Stomach smooth muscle (tissue), 2 donors: ENCODE results near the gene ELF4.
A peak's percentile ranks its signal among the peaks of the same experiment; 100 is the strongest.

Source experiments
- H3K27ac ChIP-seq: one replicate; pipeline ENCODE4 v1.7.0; 2013; ENCODE audit warnings: mild to moderate bottlenecking, low read length, inconsistent platforms
- H3K27me3 ChIP-seq, 2 donors: one replicate each; pipeline ENCODE4 v1.7.0; 2013; ENCODE audit warnings: low read length in 2 of 2; ENCODE audit not compliant: insufficient read depth in 2 of 2, control insufficient read depth in 1 of 2
- H3K36me3 ChIP-seq, 2 donors: one replicate each; pipeline ENCODE4 v1.7.0; 2013; ENCODE audit warnings: low read length in 2 of 2; ENCODE audit not compliant: control insufficient read depth in 2 of 2, insufficient read depth in 2 of 2
- H3K4me1 ChIP-seq: one replicate; pipeline ENCODE4 v1.7.0; 2013; ENCODE audit warnings: low read length; ENCODE audit not compliant: control insufficient read depth, insufficient read depth
- H3K4me3 ChIP-seq, 2 donors: one replicate each; pipeline ENCODE4 v1.7.0; 2013; ENCODE audit warnings: low read length in 2 of 2
- H3K9ac ChIP-seq, 2 donors: one replicate each; pipeline ENCODE4 v1.7.0; 2013; ENCODE audit warnings: low read length in 2 of 2, mild to moderate bottlenecking in 1 of 2
- H3K9me3 ChIP-seq, 2 donors: one replicate each; pipeline ENCODE4 v1.7.0; 2013; ENCODE audit warnings: low read length in 2 of 2; ENCODE audit not compliant: control insufficient read depth in 2 of 2
- donor health status: healthy.
- donor health status: Pancreatic carcinoma.

The ELF4 gene

GRCh38 chrX:130130990-130131389 is 20.7 kb upstream of the ELF4 start:
- Histone ChIP-seq H3K27me3 (peaks cover 0 to 2% of the 10 kb centered on the region in 2 donors), H3K9ac (no peak overlapping the region), H3K4me1 (peaks cover under 1% of the 10 kb centered on the region), H3K36me3 (peaks cover 9 to 21% of the 10 kb centered on the region in 2 donors), H3K9me3 (no peaks in the 10 kb centered on the region), H3K27ac (no peak overlapping the region), H3K4me3 (no peak overlapping the region)

DNA sequence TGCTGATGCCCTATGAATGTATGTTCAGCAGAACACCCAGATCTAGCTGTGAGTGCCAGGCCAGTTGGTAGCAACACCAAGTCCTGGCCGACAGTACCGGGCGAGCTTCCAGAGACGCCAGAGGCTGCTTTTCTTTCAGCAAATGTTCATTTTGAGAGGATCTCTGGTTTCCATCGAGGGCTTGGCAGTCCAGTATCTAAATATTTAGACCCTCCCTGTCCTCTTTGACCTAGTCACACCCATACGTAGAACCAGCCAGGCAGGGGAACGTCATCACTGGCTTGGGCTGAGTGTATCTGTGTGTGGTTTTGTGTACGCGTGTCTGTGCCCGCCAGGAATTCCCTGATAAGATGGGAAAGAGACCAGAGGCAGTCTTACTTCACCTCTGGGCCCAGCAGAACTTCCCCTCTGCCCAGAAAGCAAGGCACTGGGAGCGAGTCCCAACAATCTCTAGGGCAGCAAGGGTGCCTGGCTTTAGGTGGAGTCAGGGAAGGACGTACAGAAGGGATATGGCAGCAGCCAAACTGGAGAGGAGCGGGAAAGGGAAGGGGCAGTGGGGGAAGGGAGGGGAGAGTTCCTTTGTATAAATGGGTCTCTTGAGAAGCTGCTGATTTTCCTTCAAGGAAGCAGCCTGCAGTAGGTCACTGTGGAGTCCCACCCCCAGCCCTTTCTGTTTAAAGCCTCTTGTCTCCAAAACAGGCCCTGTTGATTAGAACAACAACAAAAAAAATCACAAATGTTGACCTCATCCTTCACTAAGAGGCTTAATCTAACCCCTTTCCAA is 15.0 kb upstream of the ELF4 start:
- Histone ChIP-seq H3K27me3 (peaks cover 0 to 8% of the 10 kb centered on the region in 2 donors), H3K9ac (peak overlapping the region; percentile 15 to 21), H3K4me3 (peak overlapping the region in 1 of 2 donors; percentile 3), H3K9me3 (no peaks in the 10 kb centered on the region), H3K36me3 (peaks cover 5 to 14% of the 10 kb centered on the region in 2 donors), H3K27ac (peak overlapping the region; percentile 79), H3K4me1 (peaks cover 15% of the 10 kb centered on the region)

DNA sequence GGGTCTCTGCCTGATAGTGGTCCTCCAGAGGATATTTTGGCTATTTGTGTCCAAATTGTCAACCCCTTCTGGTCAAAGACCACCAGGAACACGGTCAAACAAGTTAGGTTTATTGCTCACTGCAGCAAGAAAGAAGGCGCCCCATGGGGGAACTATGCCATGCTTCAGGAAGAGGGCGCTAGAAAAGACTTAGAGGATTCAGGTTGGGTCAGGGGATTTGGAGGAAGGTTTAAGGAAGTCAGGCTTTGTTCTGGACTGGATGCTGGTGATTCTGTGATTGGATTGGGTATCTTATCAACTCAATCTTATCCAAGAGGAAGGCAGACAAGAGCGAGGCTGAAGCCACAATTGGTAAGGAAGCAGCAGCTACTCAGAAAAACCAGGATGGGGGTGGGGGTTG is 14.3 kb upstream of the ELF4 start:
- H3K9ac ChIP-seq = no peak overlapping the region
- H3K4me3 ChIP-seq = no peak overlapping the region
- peaks cover 18% of the 10 kb centered on the region for H3K4me1 ChIP-seq
- H3K27me3 ChIP-seq = peaks cover 0 to 8% of the 10 kb centered on the region in 2 donors
- peaks cover 5 to 12% of the 10 kb centered on the region in 2 donors for H3K36me3 ChIP-seq
- H3K9me3 ChIP-seq = no peaks in the 10 kb centered on the region
- H3K27ac ChIP-seq = peak overlapping the region; percentile 79

DNA sequence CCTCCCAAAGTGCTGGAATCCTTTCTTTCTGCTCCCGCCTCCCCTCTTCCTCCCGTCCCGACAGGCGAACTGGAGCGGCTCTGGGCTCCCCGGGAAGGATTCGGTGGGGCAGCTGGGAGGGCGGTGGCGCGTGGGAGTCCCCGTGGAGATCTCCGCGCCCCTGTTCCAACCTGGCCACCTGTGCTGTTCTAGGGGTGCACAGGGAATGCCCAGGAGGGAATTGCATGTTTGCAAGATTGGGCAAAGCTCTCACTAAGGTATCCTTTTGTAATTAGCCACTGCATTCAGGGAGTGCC is 11.2 kb upstream of the ELF4 start:
- H3K4me3 ChIP-seq = peak overlapping the region in 1 of 2 donors; percentile 66
- peaks cover 27% of the 10 kb centered on the region for H3K4me1 ChIP-seq
- H3K9ac ChIP-seq = no peak overlapping the region
- H3K27me3 ChIP-seq = peaks cover 0 to 10% of the 10 kb centered on the region in 2 donors
- H3K27ac ChIP-seq = no peak overlapping the region
- no peaks in the 10 kb centered on the region for H3K9me3 ChIP-seq
- H3K36me3 ChIP-seq = no peaks in the 10 kb centered on the region

DNA sequence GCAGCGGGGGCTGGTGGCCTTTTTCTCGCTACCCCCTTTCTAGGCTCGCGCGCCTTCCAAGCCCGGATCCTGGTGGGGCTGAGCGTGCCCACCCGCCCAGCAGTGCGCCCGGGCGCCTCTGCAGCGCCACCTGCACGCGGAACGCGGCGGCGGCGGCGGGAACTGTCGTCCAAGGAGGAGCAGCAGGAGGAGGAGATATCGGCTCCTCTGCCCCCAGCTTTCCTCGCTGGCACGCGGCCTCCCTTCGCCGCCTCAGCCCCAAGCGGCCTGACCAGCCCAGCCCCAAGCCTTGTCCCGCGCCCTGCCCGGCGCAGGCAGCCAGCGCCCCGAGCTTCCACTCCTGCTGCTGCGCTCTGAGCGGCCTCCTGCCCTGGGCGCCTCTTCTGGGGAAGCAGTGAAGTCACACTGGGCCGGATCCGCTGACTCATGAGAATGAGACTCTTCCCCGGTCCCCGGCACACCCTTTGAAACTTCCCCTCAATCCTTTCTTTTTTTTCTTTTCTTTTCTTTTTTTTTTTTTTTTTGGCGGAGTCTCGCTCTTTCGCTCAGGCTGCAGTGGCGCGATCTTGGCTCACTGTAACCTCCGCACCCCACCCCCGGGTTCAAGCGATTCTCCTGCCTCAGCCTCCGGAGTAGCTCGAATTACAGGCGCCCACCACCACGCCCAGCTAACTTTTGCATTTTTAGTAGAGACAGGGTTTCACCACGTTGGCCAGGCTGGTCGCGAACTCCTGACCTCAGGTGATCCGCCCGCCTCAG is 10.6 kb upstream of the ELF4 start:
- H3K9me3 ChIP-seq = no peaks in the 10 kb centered on the region
- H3K27me3 ChIP-seq = peaks cover 0 to 10% of the 10 kb centered on the region in 2 donors
- H3K36me3 ChIP-seq = no peaks in the 10 kb centered on the region
- H3K4me1 ChIP-seq = peaks cover 26% of the 10 kb centered on the region
- H3K4me3 ChIP-seq = peak overlapping the region; percentile 40 to 66
- peak overlapping the region; percentile 37 for H3K27ac ChIP-seq
- H3K9ac ChIP-seq = peak overlapping the region; percentile 15 to 29

- peak overlapping the region; percentile 37 for H3K27ac ChIP-seq
- H3K27me3 ChIP-seq = peaks cover 0 to 10% of the 10 kb centered on the region in 2 donors
- H3K36me3 ChIP-seq = no peaks in the 10 kb centered on the region
- H3K4me3 ChIP-seq = peak overlapping the region; percentile 40 to 66
- H3K4me1 ChIP-seq = peaks cover 20% of the 10 kb centered on the region
- H3K9me3 ChIP-seq = no peaks in the 10 kb centered on the region
- no peak overlapping the region for H3K9ac ChIP-seq
These were observed 10.0 kb upstream of the ELF4 start for GRCh38 chrX:130120321-130120731.

DNA sequence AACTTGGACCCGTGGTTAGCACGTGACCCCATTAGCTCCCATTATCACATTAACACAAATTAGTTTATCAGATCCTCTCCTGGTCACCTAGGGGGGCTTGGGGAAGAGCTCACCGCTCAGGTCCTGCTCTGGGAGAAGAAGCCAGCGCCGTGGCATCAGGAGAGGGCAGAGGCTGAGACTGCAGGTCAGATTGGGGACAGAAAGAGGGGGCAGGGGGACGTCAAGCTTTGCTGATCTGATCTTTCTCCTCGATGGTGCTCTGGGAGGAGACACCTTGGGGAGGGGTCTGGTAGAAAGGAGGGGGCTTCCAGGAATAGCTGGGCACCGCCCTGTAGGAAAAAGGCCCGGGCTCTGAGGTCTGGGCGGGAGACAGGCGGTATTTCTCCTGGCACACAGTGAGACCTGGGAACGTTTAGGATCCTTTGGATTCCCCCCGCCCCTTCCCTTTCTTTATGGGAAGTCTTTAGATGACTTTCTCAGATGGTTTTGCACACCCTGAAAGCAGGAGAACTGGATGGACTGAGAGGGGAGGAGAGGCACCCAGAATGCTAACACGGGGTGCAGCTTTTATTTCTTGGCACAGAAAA is 9.1 kb upstream of the ELF4 start:
- no peak overlapping the region for H3K4me3 ChIP-seq

DNA sequence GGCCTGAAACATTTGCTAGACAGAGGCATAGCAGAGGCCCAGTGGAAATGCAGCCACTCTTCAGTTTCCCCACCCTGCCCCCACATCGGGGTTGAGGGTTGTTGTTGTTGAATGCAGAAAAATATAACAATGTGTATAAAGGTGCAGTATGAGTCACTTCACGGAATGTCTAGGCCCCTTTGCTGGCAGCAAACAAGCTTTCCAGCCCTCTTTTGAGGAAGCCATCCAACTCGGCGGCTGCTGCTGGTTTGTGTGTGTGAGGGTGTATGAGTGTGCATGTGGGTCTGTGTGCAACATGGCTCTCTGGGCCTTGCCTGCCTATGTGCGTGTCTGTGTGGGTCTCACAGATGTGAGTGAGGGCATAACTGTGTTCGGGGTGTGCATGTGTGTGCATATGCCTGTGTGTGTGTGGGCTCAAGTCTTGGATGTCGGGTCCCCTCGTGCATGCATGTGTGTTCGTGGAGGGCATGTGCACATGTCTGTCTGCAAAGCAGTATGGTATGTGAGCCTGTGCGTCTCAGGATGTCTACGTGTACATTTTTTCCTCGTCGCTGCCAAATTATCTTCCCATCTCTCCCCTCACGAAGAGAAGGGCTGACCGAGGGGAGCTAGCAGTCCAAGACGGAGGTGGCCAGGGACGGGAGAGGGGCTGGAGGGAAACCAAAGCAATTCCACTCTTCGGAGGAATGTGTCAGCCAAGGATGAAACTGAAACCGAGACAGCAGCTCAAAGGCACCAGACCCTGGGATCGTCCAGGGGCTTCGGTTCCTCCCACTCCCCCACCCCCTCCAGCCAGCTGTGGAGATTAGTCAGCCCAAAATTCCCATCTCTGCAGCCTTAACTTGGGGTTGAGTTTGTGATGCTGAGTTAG is 8.4 kb upstream of the ELF4 start:
- H3K27me3 ChIP-seq = peaks cover 0 to 10% of the 10 kb centered on the region in 2 donors
- H3K36me3 ChIP-seq = no peaks in the 10 kb centered on the region
- H3K27ac ChIP-seq = peak overlapping the region; percentile 11
- H3K9ac ChIP-seq = no peak overlapping the region
- no peak overlapping the region for H3K4me3 ChIP-seq
- H3K4me1 ChIP-seq = peaks cover 17% of the 10 kb centered on the region
- H3K9me3 ChIP-seq = no peaks in the 10 kb centered on the region

More for the DNA sequence above, 9.1 kb upstream of the ELF4 start:
- Histone ChIP-seq H3K36me3 (no peaks in the 10 kb centered on the region), H3K4me1 (peaks cover 17% of the 10 kb centered on the region), H3K9me3 (no peaks in the 10 kb centered on the region), H3K27me3 (peaks cover 0 to 10% of the 10 kb centered on the region in 2 donors), H3K9ac (no peak overlapping the region), H3K27ac (peak overlapping the region; percentile 18)

DNA sequence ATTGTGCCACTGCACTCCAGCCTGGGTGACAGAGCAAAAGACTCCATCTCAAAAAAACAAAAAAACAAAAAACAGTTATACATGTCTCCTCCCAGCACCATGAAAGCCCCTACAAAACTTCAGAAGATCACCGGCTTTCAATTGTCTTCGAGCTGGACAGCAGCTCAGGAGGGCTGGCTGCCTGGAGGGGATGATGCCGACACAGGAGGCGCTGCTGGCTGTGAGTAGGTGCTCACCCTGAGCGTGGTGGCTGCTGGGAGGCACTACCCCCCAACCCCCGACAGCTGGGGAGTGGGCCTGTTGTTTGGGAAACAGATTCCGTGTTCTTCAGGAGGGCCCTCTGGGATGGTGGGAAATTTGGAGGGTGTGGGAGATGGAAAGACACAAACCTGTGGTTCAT is 6.9 kb upstream of the ELF4 start:
- Histone ChIP-seq H3K36me3 (no peaks in the 10 kb centered on the region), H3K4me1 (peaks cover 17% of the 10 kb centered on the region), H3K27ac (no peak overlapping the region), H3K4me3 (no peak overlapping the region), H3K9me3 (no peaks in the 10 kb centered on the region), H3K9ac (no peak overlapping the region), H3K27me3 (peaks cover 0 to 6% of the 10 kb centered on the region in 2 donors)
